Measurements from ENCODE around the gene MCRS1.

MCRS1 gene

DNA sequence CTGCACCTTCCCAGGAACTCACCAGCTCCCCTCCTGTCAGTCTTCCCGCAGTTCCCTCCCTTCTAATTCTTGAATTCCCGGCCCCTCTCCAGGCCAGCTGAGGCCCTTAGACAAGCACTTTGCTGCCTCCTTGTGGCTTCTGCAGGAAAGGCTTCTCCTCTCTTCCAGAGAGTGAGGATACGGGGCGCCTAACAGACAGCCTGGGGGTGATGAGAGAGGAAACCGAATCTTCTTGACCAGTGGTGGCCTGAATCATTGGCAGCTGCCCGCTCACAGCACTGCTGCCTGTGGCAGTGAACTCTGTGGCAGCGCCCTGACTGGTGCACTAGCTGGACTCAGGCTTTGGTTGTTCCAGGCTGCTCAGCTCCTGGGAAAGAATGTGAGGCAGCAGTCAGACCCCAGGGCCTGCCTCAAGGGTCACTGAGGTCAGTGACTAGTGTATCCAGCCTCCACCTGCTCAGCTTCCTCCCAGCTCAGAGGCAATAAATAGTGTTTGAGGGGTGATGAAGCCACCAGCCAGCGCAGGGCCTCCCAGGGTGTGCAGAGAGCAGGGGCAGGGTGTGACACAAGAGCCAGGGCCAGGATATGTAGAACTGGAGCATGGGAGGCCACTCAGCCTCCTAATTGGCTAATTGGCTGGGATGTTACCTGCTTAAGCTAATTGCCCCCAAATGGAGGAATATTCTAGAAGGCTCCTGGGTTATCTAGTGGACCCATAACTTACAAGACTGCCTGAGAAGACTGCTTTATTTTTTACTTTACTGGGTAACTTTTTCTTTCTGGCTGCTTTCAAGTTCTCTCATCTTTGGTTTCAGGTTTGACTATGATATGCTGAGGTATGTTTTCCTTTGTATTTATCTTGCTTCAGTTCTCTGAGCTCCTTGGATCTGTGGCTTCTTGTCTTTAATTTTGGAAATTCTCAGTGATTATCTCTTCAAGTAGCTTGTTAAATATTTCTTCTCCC, 12.9 kb upstream of the MCRS1 start:
- peak; percentile 66 to 70 for DNase-seq

DNA sequence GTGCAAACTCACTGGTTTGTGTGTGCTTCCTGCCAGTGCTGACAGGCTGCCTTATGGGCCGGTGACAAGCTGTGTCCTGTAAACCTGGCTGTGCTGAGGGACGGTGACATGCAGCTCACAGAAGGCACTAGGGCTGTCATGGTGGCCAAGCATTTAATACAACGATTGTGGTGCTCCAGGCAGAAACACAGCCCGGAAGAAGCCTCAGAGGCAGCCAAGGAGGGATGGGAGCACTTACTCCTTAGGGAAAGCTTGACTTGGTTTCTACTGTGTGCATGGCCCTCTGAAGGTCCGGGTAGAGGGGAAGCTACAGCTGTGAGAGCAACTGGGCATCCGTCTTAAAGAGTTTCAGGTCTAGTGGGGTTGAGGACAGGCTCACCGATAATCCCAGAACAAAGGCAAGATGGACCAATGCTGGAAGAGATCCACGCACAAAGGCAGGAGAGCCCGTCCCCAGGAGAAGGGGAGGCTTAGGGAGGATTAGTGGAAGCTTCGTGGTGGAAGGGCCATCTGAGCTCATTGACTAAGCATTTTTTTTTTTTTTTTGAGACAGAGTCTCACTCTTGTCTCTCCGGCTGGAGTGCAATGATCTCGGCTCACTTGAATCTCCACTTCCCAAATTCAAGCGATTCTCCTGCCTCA, 10.7 kb upstream of the MCRS1 start:
- DNase-seq: no peak

DNA sequence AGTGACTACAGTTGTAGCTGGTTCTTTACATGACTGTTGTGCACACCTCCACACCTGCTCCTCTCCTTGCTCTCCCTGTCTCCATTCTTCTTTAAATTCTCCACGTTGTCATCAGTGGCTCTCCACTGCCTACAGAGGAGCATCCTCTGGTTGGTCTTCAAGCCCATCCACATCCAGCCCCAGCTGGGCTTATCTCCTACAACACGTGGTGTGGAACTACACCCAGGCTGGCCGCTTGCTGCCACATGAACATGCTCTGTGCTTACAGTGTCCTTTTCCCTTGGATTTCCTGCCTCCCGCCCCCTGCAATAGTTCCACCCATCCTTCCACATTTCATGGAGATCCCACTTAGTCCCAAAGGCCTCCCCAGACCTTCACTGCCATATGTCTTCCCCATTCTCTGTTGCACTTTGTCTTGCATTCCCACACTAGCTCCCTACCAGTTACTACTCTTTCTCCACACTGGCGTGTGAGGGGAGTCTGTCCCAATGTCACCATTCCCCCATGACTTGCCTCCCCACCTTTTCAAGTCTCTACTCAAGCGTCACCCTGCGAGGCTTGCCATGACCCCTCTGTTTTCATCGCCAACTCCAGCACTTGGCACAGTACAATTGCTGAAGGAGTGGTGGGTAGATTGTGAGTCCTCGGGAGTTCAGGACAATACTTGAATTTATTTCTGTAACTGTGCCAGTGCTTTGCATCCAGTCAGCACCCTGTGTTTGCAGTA, 9.8 kb upstream of the MCRS1 start:
- no peak for DNase-seq

DNA sequence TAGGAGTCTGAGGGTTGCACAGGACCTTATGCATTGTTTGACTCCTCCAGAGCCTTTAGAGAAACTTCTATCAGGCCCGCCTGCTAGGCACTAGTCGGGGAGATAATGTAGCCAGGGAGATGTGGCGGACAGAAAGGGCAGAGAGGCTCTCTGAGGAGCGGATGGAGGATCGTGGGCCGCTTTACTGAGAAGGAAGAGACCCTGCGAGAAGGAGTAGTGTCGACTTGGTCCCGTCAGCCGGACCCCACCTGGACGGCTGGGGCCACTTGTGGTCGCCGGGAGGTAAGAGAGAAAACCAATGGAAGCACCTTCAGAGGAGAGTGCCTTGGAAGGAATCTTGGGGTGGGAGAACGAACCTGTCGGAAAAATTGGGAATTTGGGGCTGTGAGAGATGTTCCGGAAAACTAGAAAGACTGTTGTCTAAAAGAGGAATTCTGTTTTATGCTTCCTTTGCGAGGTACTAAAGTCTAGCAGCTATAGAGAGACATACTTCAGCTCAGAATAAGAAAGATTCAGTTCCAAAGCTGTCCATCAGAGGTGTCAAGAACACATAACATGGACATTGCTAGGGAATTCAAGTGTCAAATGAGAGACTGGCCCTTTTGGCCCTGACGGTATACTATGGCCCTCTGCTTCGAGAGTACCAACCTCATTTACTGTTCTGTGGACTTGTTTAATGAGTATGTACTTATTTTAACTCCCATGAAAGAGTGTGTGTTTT, 660 bp upstream of the MCRS1 start:
- DNase-seq: no peak

DNA sequence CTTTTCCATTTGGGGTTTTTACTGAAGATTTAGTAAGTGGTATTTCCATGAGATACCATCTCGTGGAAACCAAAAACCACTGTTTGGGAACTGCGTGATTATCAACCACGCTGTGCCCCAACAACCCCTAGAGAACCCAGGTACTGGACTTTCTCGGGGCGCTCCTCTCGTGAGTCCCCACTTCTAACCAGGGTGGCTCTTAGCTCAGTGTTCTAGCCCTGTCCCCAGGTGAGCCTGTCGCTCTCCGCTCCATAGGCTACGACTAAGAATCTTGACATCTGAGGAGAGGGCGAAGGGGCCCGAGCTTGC, 686 bp downstream of the MCRS1 start:
- DNase-seq: no peak

GRCh38 chr12:49566361-49566760, 1.6 kb downstream of the MCRS1 start:
- no peak for DNase-seq

DNA sequence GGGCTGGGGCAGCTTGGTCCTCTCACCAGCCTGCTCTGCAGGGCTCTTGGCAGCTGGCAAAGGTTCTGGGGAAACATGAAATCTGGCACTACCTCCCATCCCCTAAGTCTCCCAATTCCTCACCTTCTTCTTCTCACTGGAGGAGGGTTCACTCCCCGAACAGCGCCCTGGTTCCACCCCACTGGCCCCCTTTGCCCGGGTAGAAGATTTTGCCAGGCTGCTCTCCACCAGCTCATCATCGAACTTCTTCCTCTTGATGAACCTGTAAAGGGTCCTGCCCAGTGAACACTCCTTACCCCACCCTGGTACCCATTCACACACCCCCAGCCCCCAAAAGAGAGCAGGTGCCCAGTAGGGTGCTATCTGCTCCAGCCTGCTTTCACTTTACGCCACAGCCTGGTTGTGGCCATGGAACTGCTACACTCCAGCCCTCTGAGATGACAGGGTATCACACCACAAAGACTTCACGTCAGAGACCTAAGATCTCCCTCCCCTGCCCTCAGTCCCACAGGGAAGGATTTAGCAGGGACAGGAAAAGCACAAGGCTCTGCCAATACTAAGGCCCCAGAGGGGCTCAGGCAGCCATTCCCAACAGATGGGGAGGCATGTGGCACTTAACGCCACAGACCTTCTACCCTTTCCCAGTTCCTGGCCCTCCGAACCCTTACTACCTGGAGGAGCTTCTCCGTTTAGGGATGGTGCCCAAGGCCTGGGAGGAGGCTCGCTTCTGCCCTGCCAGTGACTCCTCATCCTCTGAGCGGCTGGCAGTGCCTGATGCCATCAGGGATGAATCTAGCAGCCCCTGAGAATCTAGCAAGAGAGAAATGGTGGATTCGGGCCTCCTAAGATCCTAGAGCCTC, 2.3 kb downstream of the MCRS1 start:
- no peak for DNase-seq

DNA sequence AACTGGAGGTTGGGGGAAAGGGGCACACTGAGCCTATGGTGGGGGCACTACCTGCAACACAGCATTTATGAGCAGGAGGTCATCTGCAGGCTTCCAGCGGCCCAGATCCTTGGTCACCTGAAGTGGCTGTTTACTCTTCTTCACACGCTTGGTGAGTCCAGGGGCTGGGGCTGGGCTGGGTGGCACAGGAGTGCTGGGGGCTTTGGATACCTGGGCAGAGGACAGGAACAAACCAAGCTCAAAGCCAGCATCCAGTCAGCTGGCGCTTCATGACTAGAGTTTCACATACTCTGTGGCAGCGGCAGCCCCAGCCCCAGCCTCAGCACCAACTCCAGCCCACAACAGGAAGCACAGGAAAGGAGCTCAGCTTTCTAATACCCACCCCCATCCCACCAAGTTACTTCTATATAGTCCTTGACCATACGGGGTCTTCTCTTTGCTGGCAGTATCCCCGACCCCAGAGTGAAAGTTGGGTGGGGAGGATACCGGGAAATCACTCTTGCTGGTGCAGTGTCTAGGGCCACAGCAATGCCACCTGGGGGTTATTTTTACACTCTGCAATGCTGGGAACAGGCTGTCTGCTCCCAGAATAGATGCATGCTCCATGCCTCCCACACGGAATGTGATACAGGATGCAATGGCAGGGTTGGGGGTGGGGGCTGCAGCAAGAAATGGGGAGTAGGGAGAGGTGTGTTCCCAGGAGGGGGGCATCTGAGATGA, 3.1 kb downstream of the MCRS1 start:
- no peak for DNase-seq

- no peak for DNase-seq
Measured at GRCh38 chr12:49563951-49564685, 3.8 kb downstream of the MCRS1 start.

DNA sequence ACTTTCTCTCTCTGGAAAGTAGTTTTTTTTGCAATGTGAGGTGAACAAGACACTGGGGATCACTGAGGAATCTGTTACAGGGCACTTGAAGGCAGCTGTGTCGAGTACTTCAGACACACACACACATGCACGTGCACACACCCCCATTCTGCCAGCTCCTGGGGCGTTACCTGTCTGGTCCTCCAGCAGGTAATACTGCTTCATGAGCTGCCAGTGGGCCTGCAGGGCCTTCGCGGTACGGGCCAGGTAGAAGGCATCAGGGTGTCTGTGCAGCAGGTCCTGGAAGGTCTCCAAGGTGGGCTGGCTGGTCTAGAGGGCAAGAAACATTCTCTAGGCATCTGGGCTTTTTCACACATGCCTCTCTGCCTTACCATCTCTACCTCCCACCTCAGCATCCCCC, 5.1 kb downstream of the MCRS1 start:
- no peak for DNase-seq

GRCh38 chr12:49562233-49562632, 5.7 kb downstream of the MCRS1 start:
- no peak for DNase-seq

DNA sequence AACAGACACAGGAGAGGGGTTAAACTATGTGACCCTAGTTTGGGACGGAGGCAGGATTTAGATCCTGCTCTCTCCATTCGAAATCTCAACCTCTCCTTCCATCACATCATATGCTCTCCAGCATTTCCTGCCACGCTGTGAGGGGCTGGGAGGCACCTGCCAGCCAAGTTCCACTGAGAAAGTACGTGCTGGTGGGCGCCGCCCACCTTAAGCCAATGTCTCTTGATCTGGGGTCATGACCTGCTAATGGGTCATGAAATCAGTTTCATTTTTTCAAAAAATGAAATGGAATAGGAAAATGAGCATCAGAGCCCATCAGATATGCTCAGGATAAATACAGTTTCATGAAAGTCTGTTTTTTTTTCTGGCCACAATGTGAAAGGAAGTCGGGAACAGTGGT, 7.2 kb downstream of the MCRS1 start:
- DNase-seq: no peak

GRCh38 chr12:49559011-49559675, 8.8 kb downstream of the MCRS1 start:
- no peak for DNase-seq

DNA sequence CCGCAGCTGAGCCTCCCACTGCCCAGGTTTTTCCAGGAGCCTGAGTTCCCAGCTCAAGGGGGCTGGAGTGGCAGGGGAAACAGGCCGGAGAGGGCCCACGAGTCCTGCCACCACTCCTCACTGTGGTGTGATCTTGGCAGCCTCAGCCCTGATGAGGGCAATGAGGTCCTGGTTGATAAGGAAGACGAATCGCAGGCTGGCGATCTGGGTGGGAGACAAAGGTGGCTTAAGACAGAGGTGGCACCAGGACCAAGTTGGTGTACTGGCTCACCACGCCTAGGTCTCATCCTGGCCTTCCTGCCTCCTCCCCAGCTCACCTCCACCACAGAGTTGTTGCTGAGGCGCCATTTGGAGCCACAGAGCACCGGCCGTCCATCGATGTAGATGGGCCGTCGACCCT, 9.4 kb downstream of the MCRS1 start:
- no peak for DNase-seq

DNA sequence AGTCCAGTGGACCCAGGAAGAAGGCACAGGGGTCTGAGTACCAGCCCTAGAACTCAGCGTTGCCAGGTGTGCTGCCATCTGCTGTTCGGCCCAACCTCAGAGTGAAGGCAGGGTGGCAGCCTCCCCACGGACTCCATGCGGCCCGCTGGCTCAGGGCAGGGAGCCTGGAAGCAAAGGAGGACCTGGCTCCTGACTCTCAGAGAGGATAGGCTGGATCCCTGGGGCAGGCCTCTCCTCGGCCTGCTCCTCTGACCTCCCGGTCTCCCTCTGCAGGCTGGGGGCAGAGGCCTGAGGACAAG, 10.1 kb downstream of the MCRS1 start:
- DNase-seq: no peak

- no peak for DNase-seq
Measured at GRCh38 chr12:49557187-49557916, 10.6 kb downstream of the MCRS1 start.

- no peak for DNase-seq
Measured at GRCh38 chr12:49556391-49557186, 11.4 kb downstream of the MCRS1 start.

DNA sequence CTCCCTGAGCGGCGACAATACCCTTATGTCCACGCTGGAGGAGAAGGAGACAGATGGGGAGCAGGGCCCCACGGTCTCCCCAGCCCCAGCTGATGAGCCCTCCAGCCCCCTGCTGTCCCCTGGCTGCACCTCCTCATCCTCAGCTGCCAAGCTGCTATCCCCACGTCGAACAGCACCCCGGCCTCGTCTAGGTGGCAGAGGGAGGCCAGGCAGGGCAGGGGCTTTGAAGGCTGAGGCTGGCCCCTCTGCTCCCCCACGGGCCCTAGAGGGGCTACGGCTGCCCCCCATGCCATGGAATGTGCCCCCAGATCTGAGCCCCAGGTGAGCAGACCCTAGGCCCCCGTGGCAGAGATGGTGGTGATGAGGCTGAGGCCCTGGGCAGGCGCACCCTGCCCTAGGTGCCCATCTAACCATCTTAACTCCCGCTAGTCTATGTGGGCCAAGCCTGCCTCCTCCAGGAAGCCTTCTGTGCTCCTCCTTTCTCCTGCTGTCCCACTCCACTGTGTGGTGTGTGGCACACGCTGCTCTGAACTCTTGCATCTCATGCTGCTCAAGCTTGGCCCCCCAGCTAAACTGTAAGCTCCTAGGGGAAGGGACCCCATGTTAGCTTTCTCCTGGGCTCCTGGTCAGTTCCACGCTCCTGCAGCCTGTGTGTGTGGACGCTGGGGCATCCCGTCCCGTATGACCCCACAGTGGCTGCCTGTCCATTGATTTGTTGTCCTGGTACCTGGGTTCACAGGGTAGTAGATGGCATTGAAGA, 12.1 kb downstream of the MCRS1 start:
- DNase-seq: no peak

All from SHP77 (cell line).